AG10803 (cell line): Measurements from ENCODE around the gene APBA3.
A peak's percentile ranks its signal among the peaks of the same experiment; 100 is the strongest.
"Not testable (repeated sequence)": the region's sequence is repeated elsewhere in the genome, so short reads cannot be mapped to it uniquely, and the experiment has no call there.

Experiments
- DNase-seq: peaks from one replicate; pipeline ENCODE4 v3.0.0; 2010; ENCODE audit warnings: low read depth
- H3K4me3 ChIP-seq: 2 replicates; pipeline ENCODE4 v1.5.1; 2011; ENCODE audit warnings: mild to moderate bottlenecking, low read length, control low read depth
- TF ChIP-seq, protein P1 (sequence below): conservative IDR thresholded peaks from 2 replicates; pipeline ENCODE4 v1.5.1; 2011; ENCODE audit warnings: mild to moderate bottlenecking, low read length, control low read depth, inconsistent platforms

Gene APBA3

DNA sequence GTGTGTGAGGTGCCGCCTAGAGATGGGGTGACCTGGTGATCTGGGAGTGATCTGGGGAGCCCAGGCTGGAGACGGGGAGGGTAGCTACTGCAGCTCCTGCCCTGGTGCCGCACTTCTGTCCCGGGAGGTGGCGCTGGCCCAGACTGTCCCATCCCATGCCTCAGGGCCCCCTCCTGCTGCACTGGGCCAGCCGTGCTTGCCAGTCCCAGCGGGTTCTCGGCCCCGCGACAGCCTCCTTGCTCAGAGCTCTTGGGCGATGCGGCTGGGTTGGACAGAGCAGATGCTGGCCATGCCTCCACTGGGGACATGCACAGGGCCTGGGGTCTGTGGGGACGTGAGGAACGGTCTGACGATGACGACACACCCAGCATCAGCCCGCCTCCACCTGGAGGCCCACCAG is 8.0 kb upstream of the APBA3 start:
- TF ChIP-seq, protein P1, sequence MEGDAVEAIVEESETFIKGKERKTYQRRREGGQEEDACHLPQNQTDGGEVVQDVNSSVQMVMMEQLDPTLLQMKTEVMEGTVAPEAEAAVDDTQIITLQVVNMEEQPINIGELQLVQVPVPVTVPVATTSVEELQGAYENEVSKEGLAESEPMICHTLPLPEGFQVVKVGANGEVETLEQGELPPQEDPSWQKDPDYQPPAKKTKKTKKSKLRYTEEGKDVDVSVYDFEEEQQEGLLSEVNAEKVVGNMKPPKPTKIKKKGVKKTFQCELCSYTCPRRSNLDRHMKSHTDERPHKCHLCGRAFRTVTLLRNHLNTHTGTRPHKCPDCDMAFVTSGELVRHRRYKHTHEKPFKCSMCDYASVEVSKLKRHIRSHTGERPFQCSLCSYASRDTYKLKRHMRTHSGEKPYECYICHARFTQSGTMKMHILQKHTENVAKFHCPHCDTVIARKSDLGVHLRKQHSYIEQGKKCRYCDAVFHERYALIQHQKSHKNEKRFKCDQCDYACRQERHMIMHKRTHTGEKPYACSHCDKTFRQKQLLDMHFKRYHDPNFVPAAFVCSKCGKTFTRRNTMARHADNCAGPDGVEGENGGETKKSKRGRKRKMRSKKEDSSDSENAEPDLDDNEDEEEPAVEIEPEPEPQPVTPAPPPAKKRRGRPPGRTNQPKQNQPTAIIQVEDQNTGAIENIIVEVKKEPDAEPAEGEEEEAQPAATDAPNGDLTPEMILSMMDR, result no peak
- H3K4me3 ChIP-seq, result no peak overlapping the region
- no peak for DNase-seq

DNA sequence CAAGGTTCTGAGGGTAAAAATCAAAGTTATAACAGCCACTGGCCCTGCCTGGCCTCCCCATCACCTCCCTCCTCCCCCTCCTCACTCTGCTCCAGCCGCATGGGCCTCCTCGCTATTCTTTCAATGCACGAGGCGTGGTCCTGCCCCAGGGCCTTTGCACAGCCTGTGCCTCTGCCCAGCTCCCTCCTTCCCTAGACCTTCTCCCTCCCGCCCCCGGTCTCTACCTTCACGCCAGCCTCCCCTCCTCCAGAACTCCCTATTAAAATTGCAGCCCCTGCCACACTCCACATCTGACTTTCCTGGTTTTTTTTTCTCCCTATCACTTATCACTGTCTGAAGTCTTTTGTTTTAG is 7.2 kb upstream of the APBA3 start:
- TF ChIP-seq, protein P1, result no peak
- H3K4me3 ChIP-seq, result no peak overlapping the region
- no peak for DNase-seq

DNA sequence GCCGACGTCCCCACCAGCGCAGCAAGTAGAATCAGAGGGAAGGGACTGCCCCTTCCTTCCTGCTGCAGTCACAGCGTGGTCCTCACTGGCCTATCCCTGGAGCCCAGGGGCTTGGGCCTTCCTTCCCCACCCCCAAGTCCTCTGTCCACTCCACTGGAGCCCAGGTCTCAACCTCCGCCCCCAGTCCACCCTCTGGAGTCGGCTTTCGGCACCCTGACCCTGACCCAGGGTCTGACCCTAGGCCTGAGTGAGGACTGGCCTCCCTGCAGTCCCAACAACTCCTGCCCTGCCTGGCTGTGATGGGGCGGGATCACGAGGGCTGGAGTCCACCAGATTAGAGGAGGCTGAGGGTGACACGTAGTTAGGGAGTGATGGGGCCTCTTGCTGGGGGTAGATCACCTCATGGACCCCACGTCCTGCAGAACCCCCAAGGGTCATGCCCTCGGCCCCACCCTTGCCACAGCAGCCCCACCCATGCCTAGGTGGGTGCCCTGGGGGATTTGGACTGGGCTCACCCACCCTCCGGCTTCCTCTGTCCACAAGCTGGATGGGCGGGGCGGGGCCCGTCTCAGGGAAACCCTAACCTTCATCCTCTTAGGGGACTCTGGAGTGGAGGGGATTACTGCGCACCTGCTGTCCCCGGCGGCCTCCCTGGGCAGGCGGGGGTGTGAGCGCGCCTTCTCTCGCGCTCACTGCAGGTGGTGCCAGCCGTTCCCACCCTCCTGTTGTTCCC is 6.7 kb upstream of the APBA3 start:
- H3K4me3 ChIP-seq, result no peak overlapping the region

DNA sequence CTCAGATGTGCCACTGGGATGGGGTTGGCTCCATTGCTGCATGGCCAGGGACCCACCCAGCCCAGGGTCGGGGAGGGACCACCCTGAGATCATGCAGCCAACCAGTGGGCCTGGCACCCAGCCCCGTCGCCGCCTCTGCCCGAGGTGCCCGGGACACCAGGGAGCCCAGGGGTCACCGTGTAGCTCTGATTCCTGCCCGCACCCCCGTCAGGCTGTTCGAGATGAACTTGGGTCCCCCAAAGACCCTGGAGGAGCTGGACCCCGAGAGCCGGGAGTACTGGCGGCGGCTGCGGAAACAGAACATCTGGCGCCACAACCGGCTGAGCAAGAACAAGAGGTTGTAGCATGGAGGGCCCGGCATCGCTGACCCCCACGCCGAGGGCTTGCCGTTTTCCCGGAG is 5.6 kb upstream of the APBA3 start:
- TF ChIP-seq, protein P1, result no peak
- no peak overlapping the region for H3K4me3 ChIP-seq
- no peak for DNase-seq

More for the DNA sequence above, 6.7 kb upstream of the APBA3 start:
- DNase-seq, result no peak
- TF ChIP-seq, protein P1, result no peak

DNA sequence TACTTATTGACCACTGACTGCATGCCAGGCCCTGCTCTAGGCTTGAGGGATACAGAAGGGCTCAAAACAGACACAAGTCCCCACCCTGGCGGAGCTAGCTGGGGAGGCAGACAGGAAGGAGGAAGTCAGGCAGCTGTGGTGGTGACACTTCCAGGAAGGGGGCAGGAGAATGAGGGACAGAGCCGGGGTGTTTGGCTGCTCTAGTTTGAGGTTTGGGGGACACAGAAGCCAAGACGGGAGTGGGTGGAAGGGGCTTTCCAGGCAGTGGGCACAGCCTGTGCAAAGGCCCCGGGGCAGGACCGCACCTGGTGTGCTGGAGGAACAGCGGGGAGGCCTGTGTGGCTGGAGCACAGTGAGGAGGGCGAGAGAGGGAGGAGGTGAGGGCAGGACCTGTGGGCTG is 5.0 kb upstream of the APBA3 start:
- TF ChIP-seq, protein P1, result no peak
- H3K4me3 ChIP-seq, result no peak overlapping the region
- no peak for DNase-seq

DNA sequence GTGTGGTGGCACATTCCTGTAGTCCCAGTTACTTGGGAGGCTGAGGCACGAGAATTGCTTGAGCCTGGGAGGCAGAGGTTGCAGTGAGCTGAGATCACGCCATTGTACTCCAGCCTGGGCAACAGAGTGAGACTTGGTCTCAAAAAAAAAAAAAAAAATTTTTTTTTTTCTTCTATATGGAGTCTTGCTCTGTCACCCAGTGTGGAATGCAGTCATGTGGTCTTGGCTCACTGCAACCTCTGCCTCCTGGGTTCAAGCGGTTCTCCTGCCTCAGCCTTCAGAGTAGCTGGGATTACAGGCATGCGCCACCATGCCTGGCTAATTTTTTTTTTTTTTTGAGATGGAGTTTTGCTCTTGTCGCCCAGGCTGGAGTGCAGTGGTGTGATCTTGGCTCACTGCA is 4.3 kb upstream of the APBA3 start:
- not testable (repeated sequence) for H3K4me3 ChIP-seq
- DNase-seq, result peak; percentile 6

DNA sequence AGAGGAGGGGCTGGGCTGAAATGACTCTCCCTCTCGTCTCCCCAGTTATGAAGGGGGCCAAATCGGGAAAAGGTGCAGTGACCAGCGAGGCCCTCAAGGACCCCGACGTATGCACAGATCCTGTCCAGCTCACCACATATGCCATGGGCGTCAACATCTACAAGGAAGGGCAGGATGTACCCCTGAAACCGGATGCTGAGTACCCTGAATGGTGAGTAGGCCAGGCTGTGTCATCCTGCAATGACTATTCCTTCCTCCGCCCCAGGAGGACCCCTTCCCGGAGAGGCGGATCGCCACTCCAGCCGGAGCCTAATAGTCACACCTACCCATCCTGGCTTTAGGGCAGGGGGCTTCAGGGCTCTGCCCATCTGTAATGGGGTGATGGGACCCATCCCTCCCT is 3.6 kb upstream of the APBA3 start:
- no peak overlapping the region for H3K4me3 ChIP-seq
- TF ChIP-seq, protein P1, result no peak
- no peak for DNase-seq
